ENCODE measurements around the gene MRPS26.

The MRPS26 gene

DNA sequence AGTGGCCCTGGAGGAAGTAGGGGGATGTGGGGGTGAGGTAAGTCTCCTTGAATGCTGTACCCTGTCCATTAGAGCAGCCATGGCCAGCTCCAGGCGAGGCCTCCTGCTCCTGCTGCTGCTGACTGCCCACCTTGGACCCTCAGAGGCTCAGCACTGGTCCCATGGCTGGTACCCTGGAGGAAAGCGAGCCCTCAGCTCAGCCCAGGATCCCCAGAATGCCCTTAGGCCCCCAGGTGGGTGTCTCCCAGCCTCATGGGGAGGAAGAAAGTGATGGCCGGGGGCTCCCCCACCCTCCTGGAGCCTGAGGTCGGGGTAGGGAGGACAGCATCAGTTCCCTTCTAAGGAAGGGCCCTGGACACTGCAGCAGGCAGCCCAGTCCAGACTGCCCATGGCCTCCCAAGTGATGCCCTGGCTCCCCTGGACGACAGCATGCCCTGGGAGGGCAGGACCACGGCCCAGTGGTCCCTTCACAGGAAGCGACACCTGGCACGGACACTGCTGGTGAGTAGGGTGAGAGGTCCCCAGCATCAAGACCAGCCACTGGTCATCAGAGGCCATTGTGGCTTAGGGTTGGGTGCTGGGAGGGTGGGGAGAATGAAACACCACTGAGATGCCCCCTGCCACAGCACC, 1.4 kb upstream of the MRPS26 start:
- TF ChIP-seq, protein P1, sequence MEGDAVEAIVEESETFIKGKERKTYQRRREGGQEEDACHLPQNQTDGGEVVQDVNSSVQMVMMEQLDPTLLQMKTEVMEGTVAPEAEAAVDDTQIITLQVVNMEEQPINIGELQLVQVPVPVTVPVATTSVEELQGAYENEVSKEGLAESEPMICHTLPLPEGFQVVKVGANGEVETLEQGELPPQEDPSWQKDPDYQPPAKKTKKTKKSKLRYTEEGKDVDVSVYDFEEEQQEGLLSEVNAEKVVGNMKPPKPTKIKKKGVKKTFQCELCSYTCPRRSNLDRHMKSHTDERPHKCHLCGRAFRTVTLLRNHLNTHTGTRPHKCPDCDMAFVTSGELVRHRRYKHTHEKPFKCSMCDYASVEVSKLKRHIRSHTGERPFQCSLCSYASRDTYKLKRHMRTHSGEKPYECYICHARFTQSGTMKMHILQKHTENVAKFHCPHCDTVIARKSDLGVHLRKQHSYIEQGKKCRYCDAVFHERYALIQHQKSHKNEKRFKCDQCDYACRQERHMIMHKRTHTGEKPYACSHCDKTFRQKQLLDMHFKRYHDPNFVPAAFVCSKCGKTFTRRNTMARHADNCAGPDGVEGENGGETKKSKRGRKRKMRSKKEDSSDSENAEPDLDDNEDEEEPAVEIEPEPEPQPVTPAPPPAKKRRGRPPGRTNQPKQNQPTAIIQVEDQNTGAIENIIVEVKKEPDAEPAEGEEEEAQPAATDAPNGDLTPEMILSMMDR (IDR thresholded peaks at IDR 0.05; ENCODE audit: unreplicated experiment in 3 of 3), result no peak
- H3K27me3 Mint-ChIP-seq (ENCODE audit: low read depth), result no peaks in the 10 kb centered on the region
- no peaks in the 10 kb centered on the region for H3K9me3 Mint-ChIP-seq
- H3K4me3 Mint-ChIP-seq, result peak overlapping the region; percentile 82 to 92 (median 89)
- peak overlapping the region in 2 of 3 experiments; percentile 90 to 96 for H3K27ac Mint-ChIP-seq
- peaks cover 32% of the 10 kb centered on the region for H3K36me3 Mint-ChIP-seq (ENCODE audit: low read depth)
- H3K4me1 Mint-ChIP-seq, result peaks cover 32% of the 10 kb centered on the region

DNA sequence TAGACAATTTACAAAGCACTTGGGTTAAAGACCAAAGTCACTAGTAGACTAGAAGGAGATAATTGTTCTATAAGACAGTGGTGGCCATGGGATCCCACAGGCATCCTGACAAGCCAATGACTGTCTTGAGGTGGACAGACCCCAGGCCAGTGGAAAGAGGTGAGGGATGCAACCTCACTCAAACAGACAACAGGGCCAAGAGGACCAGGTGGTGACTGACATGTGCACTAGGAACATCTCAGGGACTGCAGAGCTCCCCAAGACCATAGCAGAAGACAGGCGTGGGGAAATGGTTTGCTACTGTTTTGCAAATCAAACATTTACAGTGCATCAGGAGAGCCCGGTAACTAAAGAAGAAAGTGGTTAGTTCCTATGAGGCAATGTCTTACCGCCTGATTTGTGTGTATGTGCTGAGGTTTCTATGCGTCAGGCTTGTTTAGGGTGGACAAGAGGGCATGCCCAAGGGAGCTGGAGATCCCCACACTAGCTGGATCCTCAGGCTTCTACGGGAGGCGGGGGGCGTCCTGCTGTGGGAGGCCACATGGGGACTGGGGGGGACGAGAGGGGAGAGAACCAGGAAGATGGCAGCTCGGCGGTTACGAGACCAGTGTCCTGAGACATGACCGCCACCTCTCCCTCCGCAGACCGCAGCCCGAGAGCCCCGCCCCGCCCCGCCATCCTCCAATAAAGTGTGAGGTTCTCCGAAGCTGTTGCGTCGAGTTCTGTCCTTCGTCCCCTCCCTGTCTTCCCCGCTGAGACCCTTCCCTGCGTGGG, 623 bp upstream of the MRPS26 start:
- H3K27ac Mint-ChIP-seq, result peak overlapping the region; percentile 90 to 96 (median 96)

DNA sequence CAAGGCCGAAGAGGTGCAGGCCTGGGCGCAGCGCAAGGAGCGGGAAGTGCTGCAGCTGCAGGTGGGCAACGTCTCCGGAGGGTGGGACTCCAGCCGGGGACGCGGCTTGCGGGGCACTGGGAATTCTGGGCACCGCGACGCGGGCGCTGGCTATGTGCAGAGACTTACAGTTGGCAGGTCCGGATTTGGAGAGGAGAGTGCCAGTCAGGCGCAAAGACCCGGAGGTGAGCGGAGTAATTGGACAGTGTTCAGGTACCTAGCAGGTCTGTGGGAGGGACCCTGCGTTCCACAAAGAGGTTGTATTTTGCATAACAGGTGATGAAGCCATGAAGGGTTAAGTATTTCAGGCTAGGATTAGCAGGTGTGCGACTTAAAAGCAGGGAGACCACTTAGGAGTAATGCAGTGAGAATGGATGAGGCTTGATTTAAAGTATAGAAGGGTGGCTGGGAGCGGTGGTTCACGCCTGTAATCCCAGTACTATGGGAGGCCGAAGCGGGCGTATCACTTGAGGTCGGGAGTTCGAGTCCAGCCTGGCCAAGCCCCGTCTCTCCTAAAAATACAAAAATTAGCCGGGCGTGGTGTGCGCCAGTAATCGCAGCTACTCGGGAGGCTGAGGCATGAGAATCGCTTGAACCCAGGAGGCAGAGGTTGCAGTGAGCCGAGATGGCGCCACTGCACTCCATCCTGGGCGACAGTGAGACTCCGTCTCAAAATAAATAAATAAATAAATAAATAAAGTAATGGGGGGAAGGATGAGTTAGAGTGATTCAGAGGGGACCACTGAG, 1.0 kb downstream of the MRPS26 start:
- peak overlapping the region; percentile 82 to 92 (median 92) for H3K4me3 Mint-ChIP-seq
- TF ChIP-seq, protein P1 (IDR thresholded peaks at IDR 0.05; ENCODE audit: unreplicated experiment in 3 of 3), result no peak

More for the DNA sequence above, 623 bp upstream of the MRPS26 start:
- no peaks in the 10 kb centered on the region for H3K27me3 Mint-ChIP-seq (ENCODE audit: low read depth)
- peak overlapping the region; percentile 82 to 92 (median 89) for H3K4me3 Mint-ChIP-seq
- H3K9me3 Mint-ChIP-seq, result no peaks in the 10 kb centered on the region
- peaks cover 32% of the 10 kb centered on the region for H3K4me1 Mint-ChIP-seq
- peaks cover 32% of the 10 kb centered on the region for H3K36me3 Mint-ChIP-seq (ENCODE audit: low read depth)
- TF ChIP-seq, protein P1 (IDR thresholded peaks at IDR 0.05; ENCODE audit: unreplicated experiment in 3 of 3), result no peak

DNA sequence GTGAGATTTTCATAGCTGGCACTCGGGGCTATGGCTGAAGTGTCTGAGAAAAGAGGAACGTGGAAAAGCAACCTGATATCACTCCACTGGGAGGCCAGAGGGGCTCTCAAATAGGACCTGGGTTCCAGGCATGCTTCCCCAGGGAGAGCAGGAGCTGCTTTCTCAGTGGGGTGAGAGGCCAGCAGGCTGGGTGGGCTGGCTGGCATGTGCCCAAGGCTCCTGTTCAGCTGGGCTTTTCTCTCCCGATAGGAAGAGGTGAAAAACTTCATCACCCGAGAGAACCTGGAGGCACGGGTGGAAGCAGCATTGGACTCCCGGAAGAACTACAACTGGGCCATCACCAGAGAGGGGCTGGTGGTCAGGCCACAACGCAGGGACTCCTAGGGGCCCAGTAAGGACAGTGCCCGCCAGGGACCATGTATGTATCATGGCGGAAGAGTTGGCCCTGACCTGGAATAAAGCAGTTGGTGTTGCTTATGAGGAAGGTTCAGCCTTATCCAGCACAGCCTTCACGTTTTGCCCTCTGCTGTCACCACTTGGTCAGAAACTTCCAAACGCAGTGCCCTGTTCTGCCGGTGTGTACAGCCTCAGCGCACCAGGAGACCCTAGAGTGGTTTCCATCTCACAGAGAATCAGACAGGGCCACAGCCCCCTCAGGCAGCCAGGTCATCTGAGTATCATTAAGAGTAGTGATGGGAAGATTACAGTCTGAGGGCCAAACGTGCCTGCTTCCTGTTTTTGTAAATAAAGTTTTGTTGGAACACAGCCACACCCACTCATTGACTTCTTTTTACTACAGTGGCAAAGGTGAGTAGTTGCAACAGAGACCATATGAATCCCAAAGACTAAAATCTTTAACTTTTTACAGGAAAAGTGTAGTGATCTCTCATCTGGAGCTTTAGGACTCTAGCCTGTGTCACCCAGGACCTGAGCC, 1.9 kb downstream of the MRPS26 start:
- Mint-ChIP-seq H3K4me1 (peaks cover 17% of the 10 kb centered on the region), H3K27me3 (ENCODE audit: low read depth) (no peaks in the 10 kb centered on the region), H3K36me3 (ENCODE audit: low read depth) (peaks cover 26% of the 10 kb centered on the region), H3K4me3 (peak overlapping the region; percentile 77 to 82 (median 78)), H3K9me3 (no peaks in the 10 kb centered on the region), H3K27ac (no peak overlapping the region)
- TF ChIP-seq, protein P1 (IDR thresholded peaks at IDR 0.05; ENCODE audit: unreplicated experiment in 3 of 3), result no peak

More for the DNA sequence above, 1.0 kb downstream of the MRPS26 start:
- H3K4me1 Mint-ChIP-seq, result peaks cover 26% of the 10 kb centered on the region
- H3K36me3 Mint-ChIP-seq (ENCODE audit: low read depth), result peaks cover 28% of the 10 kb centered on the region
- no peaks in the 10 kb centered on the region for H3K27me3 Mint-ChIP-seq (ENCODE audit: low read depth)
- H3K27ac Mint-ChIP-seq, result peak overlapping the region in 2 of 3 experiments; percentile 54 to 81
- H3K9me3 Mint-ChIP-seq, result no peaks in the 10 kb centered on the region

DNA sequence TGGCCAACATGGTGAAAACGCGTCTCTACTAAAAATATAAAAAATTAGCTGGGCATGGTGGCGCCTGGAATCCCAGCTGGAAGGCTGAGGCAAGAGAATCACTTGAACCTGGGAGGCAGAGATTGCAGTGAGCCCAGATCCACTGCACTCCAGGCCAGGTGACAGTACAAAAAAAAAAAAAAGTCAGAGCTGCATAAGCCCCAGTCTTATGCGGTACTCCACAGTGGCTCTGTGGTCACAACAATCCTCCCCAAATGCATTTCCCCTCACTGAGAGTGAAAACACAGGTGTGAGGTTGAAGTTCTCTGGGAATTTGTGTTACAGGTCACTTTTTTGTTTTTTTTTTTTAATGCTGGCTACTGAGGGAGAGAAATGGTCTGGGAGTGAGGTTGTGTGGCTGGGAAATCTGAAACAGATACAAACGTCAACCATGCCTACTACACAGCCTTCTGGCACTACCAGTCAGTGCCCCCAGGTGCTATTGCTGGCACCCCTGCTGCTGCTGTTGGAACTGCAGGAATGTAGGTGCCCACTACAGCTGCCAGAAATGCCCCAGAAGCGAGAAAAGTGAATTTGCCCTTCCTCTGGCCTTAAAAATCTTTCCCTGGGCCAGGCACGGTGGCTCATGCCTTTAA, 5.7 kb downstream of the MRPS26 start:
- H3K27ac Mint-ChIP-seq, result no peak overlapping the region
- TF ChIP-seq, protein P1 (IDR thresholded peaks at IDR 0.05; ENCODE audit: unreplicated experiment in 3 of 3), result no peak
- H3K4me1 Mint-ChIP-seq, result peaks cover 6% of the 10 kb centered on the region
- H3K36me3 Mint-ChIP-seq (ENCODE audit: low read depth), result peaks cover 26% of the 10 kb centered on the region
- no peaks in the 10 kb centered on the region for H3K9me3 Mint-ChIP-seq
- no peaks in the 10 kb centered on the region for H3K27me3 Mint-ChIP-seq (ENCODE audit: low read depth)
- H3K4me3 Mint-ChIP-seq, result no peak overlapping the region

Measured in nephron (organoid).